ENCODE data around the gene ADIRF. TPM values are rescaled to one million over a fixed set of nuclear protein-coding genes. Genes with fewer than 3 reads are reported as not detected.

ADIRF gene
- total RNA-seq, 2 experiments from 2014 or later = not detected

GRCh38 chr10:86958116-86958900 is 10.0 kb upstream of the ADIRF start, which contains the start of gene SNCG:
Gene SNCG, plus strand, starts transcription at chr10:86958599. Its CDS starts 99 bp downstream, at chr10:86958698.
- no peaks in the 10 kb centered on the region for H3K9me3 ChIP-seq (ENCODE audit: low read length)
- no peak within 1 kb of the TSS for H3K4me2 ChIP-seq (ENCODE audit: low read length)
- no peaks in the 10 kb centered on the region for H3K36me3 ChIP-seq (ENCODE audit: insufficient read depth, low read length)
- no peak within 1 kb of the TSS for H3K4me3 ChIP-seq (ENCODE audit: low read depth, low read length, poor library complexity, severe bottlenecking)
- ChIA-PET POLR2A (no interaction called here), CTCF (ENCODE audit: unreplicated experiment) (no interaction called here)
- no peaks in the 10 kb centered on the region for H3K4me1 ChIP-seq (ENCODE audit: insufficient read depth, low read length, poor library complexity, severe bottlenecking)
- TF ChIP-seq, protein P1, sequence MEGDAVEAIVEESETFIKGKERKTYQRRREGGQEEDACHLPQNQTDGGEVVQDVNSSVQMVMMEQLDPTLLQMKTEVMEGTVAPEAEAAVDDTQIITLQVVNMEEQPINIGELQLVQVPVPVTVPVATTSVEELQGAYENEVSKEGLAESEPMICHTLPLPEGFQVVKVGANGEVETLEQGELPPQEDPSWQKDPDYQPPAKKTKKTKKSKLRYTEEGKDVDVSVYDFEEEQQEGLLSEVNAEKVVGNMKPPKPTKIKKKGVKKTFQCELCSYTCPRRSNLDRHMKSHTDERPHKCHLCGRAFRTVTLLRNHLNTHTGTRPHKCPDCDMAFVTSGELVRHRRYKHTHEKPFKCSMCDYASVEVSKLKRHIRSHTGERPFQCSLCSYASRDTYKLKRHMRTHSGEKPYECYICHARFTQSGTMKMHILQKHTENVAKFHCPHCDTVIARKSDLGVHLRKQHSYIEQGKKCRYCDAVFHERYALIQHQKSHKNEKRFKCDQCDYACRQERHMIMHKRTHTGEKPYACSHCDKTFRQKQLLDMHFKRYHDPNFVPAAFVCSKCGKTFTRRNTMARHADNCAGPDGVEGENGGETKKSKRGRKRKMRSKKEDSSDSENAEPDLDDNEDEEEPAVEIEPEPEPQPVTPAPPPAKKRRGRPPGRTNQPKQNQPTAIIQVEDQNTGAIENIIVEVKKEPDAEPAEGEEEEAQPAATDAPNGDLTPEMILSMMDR (conservative IDR thresholded peaks at IDR 0.05; ENCODE audit: low read length) = no peak
- no peak for TF ChIP-seq EZH2phosphoT487 (IDR thresholded peaks at IDR 0.05; ENCODE audit: borderline replicate concordance, low read depth, low read length)
- BruUV-seq (replicated peaks) = no TSS peak
- H3K27ac ChIP-seq (ENCODE audit: low read depth, low read length, poor library complexity, severe bottlenecking) = no peak within 1 kb of the TSS
- H4K20me1 ChIP-seq (ENCODE audit: insufficient read depth, low read length) = no peaks in the 10 kb centered on the region
- no peaks in the 10 kb centered on the region for H3K9me2 ChIP-seq (ENCODE audit: insufficient read depth, low read length)
- no peak for DNase-seq (ENCODE audit: low spot score)
- no peak within 1 kb of the TSS for H2AFZ ChIP-seq (ENCODE audit: low read length)
- intact Hi-C loops (cut with micrococcal nuclease; ENCODE audit: unreplicated experiment) = no loop called here
- no peaks in the 10 kb centered on the region for H3K79me2 ChIP-seq (ENCODE audit: insufficient read depth, low read depth, low read length)

- CTCF ChIA-PET (ENCODE audit: unreplicated experiment) = no interaction called here
- no peak for DNase-seq (ENCODE audit: low spot score)
- no TSS peak for BruUV-seq (replicated peaks)
These were observed 9.2 kb upstream of the ADIRF start for GRCh38 chr10:86958901-86959736.

More at GRCh38 chr10:86958901-86959736, 9.2 kb upstream of the ADIRF start:
- no peak overlapping the region for H3K4me2 ChIP-seq (ENCODE audit: low read length)
- no peaks in the 10 kb centered on the region for H3K4me1 ChIP-seq (ENCODE audit: insufficient read depth, low read length, poor library complexity, severe bottlenecking)
- no peak overlapping the region for H3K27ac ChIP-seq (ENCODE audit: low read depth, low read length, poor library complexity, severe bottlenecking)
- H3K4me3 ChIP-seq (ENCODE audit: low read depth, low read length, poor library complexity, severe bottlenecking) = no peak overlapping the region
- no peaks in the 10 kb centered on the region for H3K9me2 ChIP-seq (ENCODE audit: insufficient read depth, low read length)
- H3K36me3 ChIP-seq (ENCODE audit: insufficient read depth, low read length) = no peaks in the 10 kb centered on the region
- H3K79me2 ChIP-seq (ENCODE audit: insufficient read depth, low read depth, low read length) = no peaks in the 10 kb centered on the region
- no peaks in the 10 kb centered on the region for H3K9me3 ChIP-seq (ENCODE audit: low read length)
- POLR2A ChIA-PET = interaction anchor here (0.6 kb wide), 1 partner anchor 1101 kb away, joined by 6 read pairs; no protein-coding TSS in a partner anchor
- intact Hi-C loops (cut with micrococcal nuclease; ENCODE audit: unreplicated experiment) = no loop called here
- H4K20me1 ChIP-seq (ENCODE audit: insufficient read depth, low read length) = no peaks in the 10 kb centered on the region
- no peak overlapping the region for H2AFZ ChIP-seq (ENCODE audit: low read length)
- TF ChIP-seq EZH2phosphoT487 (IDR thresholded peaks at IDR 0.05; ENCODE audit: borderline replicate concordance, low read depth, low read length) = no peak
- TF ChIP-seq, protein P1 (conservative IDR thresholded peaks at IDR 0.05; ENCODE audit: low read length) = no peak
